GM21447 (cell line): ENCODE results near the gene TDRKH.
"Not testable (repeated sequence)": the region's sequence is repeated elsewhere in the genome, so short reads cannot be mapped to it uniquely, and the experiment has no call there.

Source experiments
- ATAC-seq: cut with Tn5 transposase; IDR thresholded peaks from one replicate; pipeline ENCODE4 v1.9.1; 2021; ENCODE audit not compliant: unreplicated experiment

TDRKH gene

DNA sequence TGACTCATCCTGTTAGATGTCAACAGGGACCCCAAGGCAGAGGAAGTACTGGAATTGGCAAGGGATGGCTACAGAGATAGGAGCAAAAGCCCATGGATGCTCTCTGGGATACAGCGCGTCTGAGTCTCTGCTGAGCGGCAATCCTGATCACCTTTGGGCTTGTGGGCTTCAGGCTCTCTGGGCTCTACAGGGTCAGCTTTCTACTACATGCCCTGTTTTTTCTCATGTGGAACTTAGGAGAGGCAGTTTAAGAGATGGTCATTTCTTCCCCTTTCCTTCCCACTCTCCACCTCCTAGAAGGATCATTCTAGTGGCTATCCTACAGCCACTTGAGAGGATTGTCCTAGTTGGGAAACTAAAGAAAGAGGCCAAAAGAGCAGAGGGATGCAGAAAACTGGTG, 13.6 kb upstream of the TDRKH start:
- no peak for ATAC-seq

DNA sequence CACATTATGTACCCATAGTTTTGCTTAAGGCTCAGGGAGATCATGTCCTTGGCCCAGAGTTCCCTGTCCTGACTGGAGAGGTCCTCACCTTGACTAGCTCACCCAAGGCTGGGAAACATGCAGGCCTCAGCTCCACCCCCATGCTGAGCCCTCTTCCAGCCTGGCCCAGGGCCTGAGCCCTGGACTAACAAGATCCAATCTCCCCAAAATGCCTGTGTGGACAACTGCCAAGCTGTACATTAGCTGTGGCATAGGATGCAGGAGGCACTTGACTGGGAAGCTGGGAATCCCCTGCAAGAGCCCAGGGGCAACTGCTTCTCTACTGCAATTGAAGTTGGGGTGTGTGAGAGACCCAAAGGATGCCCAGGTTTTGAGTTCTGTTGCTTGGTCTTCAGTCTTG, 12.9 kb upstream of the TDRKH start:
- ATAC-seq: no peak

DNA sequence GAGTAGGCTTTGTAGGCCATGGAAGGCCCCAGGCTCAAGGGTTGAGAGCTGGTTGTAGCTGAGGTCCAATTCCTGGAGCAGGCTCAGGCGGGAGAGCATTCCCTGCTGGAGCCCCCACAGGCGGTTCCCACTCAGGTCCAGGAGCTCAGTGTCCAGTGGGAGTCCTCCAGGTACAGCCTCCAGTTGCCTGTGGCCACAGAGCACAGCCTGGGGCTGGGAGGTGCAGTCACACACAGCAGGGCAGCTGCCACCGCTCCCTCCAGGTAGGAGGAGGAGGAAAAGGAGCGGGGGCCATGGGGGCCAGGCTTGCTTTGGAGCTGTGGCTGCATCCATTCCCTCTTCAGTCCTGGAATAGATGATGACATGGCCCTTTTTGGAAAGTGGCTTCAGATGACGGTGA, 12.1 kb upstream of the TDRKH start:
- no peak for ATAC-seq

DNA sequence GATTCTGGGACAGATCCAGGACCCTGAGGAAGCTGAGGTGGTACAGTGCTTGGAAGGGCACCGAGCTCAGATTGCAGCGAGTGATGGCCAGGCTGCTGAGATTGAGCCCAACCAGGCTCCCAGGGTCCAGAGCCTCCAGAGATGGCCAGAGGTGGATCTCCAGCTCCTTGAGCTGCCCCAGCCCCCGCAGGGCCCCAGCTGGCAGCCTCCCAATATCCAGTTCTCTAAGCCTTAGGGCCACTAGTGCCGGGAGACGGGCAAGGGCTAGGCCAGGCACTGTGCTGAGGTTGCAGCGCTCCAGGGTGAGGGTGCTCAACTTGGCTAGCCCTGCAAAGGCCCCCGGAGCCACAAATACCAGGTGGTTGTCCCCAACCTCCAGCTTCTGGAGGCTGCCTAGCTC, 11.5 kb upstream of the TDRKH start:
- ATAC-seq: no peak

DNA sequence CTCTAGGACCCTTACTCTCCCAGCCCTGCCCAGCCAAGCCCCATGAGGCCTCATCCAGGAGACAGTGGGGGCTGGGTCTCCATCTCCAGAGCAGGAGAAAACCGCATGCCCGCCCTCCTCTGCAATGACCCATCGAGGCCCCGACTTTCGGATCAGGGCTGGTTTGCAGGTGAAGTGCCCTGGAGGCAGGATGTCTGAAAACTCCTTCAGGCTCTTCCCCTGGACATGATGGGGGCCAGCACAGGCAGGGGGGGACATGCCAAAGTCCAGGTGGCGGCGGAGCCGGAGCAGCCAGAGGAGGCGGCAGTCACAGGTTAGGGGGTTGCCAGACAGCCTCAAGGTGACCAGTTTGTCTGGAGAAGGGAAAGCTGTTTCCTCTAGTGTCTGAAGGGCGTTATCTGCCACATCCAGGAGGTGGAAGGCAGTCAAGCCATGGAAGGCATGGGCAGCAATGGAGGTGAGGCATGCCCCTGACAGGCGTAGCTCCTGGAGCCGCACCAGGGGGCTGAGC, 11.1 kb upstream of the TDRKH start:
- no peak for ATAC-seq

DNA sequence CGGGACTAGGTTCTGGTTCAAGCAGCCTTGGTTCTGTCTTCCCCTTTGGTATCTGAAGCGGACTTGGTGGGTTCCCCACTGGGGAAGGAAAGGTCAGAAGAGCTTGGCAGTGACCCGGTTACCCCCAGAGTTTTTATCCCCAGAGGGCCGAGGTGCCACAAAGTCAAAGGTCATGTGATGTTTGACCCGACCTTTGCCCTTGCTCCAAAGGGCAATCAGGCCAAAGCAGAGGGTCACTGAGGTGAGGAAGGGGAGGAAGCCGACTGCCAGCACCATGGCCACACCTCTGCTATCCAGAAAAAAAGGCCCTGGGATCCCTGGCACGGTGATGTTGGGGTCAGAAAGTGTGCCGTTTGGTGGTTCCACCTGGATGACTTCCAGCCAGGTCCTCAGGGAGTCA, 10.5 kb upstream of the TDRKH start:
- no peak for ATAC-seq

DNA sequence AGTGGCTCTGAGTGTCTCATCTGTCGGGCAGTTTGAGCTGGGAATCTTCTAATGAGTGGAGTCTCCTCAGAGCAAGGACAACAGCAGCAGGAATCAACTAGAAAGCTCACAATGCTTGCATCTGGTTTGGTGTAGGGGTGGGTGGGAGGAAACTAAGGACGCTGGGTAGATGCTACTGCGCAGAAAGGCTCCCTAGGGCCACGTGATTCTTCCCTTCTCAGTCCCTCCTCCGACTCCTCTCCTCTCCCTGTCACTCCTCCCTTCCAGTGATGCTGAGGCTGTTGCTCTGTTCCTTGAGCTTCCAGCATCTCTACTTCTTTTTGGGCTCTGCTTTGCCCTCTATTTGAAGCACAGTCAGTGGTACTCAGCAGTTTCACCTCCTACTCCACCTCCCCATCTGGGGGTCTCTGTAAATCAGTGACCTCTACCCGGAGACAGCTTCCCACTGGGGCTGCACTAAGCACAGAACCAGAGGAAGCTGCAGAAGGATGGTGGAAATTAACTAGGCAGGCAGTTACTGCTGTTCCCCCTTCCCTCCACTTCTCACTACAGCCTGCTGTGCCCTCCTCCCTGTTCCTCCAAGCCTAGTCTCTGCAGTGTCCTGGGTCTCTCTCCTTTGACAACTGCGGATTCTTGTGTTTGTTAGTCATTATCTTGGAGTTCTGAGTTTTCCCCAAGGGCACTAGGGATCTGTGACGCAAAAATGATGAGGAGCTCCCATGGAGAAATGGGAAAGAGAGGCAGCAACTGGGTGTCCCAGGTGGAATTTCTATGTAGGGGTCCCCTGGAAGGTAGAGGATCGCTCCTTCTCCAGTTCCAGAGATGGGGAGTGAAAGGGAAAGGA, 9.1 kb upstream of the TDRKH start:
- no peak for ATAC-seq

DNA sequence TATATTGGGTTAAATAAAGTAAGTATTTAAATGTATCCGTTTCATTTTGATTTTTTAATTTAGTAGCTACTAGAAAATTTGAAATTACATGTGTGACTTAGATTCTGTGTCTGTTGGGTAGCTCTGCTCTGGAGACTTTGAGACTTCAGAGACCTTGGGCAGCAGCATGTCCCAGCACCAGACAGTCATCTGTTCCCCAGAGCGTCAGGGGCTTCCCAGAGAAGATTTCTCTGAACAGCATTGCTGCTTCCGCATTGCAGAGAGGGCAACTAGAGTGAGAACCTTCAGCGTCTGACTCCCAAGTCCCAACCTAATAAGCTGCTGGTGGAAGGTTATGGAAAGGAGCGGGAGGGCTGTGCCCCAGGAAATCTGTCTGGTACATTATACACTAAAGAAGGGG, 8.3 kb upstream of the TDRKH start:
- no peak for ATAC-seq

DNA sequence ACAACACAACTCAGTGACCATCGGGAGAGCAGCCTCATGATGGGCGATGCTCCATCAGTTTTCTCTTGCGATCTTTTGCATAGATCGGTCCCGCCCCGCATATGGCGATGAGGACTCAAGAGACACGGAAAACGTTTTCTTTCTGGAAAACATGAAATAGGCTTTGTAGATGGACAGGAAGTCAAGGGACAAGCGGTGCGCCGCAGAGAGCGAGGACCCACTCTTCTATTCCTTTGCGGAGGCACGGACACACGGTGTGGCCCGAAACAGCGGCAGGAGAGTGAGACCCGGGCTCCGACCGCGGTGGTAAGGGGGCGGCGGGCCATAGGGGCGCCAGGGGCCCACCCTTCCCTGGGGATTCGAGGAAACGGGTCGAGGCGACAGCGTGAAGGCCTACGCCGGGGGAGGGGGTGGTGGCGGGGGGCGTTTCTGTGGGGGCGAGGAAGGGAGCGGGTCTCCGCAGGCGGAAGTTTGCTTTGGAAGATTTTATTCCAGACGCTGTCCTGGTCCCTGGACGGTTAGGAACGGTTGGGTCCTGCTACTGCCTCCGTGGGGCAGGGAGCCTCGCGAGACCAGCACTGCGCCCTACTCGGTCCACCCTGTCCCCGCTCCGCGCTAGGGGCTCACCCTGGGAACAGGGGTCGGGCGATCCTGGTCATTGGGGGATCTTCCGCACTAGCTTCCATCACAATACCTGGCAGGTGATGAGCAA, 796 bp upstream of the TDRKH start:
- ATAC-seq: no peak

DNA sequence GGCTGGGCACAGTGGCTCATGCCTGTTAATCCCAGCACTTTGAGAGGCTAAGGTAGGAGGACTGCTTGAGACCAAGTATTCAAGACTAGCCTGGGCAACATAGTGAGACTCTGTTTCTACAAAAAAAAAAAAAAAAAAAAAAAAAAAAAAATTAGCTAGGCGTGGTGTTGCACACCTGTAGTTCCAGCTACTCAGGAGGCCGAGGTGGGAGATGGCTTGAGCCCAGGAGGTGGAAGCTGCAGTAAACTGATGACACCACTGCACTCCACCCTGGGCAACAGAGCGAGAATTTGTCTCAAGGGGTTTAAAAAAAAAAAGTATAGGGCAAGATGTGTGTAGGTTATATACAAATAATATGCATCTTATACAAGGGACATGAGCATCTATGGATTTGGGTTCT, 2.6 kb downstream of the TDRKH start:
- ATAC-seq: no peak

DNA sequence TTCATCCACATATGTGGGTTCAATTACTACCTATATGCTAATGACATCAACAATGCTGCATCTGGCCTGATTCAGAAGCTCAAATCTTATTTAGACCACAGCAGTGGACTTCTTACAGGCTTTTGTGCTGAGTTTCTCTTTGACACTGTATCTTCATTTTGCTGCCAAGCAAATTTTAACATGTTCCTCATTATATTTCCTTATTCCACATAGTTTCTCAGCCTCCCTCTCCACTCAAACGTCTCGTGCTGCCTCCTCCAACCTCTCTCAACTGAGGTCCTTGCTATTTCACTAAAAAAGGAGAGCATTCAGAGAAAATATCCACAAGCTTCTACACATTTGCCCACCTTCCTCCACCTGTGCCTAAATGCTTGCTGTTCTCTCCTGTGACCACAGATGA, 6.5 kb downstream of the TDRKH start:
- ATAC-seq: no peak

DNA sequence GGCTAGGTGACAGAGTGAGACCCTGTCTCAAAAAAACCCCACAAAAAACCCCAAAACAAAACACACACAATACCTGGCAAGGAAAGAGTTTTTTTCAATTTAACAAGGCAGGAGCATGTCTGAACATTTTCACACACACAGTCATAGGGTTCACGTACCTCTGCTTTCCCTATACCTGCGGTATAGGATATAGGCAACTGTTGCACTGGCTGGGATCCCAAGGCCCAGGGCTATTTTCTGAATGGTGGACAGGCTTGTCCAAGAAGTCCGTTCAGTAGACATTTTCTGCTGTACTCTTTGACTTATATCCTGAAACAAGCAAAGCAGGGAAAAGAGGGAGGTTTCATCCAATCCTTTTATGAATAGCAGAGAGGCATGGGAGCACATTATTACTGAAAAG, 7.6 kb downstream of the TDRKH start:
- no peak for ATAC-seq

DNA sequence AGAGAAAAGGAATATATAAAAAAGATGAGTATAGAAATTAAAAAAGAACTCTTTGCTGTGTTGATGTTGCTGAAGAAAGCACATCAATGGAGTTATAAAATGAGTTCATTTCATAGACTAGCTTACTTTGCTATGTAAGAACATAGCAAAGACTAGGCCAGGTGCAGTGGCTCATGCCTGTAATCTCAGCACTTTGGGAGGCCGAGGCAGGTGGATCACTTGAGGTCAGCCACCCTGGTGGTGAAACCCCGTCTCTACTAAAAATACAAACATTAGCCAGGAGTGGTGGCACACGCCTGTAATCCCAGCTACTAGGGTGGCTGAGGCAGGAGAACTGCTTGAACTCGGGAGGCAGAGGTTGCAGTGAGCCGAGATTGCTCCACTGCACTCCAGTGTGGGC, 8.3 kb downstream of the TDRKH start:
- ATAC-seq: not testable (repeated sequence)

DNA sequence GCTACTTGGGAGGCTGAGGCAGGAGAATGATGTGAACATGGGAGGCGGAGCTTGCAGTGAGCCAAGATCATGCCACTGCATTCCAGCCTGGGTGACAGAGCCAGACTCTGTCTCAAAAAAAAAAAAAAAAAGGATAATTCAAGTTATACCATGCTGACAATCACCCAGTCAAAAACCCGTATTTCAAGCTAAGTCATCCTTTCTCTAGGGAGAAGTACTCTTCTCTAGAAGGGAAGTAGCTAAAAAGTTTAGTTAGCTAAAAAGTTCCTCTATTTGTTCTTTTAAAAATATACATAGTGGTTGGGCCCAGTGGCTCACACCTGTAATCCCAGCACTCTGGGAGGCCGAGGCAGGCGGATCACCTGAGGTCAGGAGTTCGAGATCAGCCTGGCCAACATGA, 9.6 kb downstream of the TDRKH start:
- not testable (repeated sequence) for ATAC-seq

DNA sequence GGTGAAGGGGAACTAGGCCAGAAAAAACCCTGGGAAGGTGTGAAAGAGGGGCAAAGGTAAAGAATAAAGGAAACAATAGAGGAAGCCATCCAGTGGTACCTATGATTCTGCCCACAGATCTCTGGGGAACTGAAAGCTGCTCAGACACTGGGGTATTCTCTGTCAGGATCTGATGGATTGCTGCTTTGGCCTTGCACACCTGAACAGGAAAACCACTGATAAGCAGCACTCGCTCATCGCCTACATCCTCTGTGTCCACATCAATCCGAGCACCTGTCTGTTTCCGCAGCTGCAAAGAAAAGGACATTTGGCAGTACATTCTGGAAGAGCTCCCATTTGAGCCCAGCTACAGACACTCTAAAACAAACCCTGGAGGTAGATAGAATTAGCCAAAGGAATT, 10.4 kb downstream of the TDRKH start:
- no peak for ATAC-seq

DNA sequence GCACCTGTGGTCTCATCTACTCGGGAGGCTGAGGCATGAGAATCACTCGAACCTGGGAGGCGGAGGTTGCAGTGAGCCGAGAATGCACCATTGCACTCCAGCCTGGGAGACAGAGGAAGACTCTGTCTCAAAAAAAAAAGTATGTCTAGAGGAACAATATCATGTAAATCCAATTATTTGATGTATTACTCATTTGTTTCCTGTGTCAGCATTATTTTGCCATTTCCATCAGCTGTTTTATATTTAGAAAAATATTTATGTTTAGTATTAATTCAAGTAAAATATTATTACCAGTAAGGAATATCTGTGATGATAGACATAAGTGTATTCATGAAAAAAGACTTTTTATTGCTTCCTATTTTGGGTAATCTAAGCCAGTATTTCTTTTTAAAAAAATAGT, 13.0 kb downstream of the TDRKH start:
- ATAC-seq: no peak

DNA sequence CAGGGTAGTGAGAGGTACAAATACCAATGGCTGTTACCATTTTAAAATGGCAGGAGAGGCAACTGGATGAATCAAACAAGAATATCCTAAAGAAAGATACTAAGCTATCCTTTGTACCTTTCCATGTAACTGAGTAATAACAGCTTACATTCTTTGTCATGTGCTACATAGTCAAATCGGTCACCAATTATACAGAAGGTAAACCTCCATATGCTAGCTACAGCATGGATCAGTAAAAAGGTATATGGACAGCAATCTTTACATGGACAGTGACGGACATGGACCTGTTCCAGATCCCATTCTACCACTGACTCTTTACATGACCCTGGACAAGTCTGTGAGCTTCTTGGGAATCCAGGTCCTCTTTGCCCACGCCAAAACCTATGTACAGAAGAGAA, 13.6 kb downstream of the TDRKH start:
- no peak for ATAC-seq

DNA sequence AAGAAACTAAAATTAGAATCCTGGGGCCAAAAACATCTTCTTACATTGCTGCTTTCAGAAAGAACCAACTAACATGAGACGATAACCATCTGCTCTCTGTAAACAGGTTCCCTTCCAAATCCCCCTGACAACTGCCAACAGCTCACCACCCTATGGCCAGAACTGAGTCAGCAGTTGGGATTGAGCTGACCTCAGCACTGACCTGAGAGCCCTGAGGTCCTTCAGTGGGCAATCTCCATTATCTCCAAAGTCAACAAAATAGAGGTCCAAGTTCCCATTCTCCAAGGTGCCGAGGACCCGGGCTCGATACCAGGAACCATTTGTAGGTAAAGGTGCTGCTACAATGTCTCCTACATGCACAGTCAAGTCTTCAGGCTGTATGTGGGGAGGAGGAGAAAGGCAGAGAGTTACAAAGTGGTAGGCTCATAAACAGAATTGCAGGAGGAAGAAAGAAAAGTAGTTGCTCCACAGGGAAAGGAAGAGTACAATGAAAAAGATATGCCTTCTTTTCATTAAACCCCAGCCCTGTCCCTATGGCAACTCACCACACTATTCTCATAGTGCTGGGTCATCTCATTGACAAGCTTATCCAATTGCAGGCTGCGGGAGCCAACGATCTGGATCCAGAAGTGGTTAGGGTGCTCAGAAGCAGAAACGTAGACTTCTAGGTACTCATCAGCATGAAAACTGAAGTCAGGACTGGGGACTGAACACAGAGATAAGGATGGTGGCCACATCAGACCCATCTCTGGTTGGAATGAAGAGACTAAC, 14.2 kb downstream of the TDRKH start:
- no peak for ATAC-seq

DNA sequence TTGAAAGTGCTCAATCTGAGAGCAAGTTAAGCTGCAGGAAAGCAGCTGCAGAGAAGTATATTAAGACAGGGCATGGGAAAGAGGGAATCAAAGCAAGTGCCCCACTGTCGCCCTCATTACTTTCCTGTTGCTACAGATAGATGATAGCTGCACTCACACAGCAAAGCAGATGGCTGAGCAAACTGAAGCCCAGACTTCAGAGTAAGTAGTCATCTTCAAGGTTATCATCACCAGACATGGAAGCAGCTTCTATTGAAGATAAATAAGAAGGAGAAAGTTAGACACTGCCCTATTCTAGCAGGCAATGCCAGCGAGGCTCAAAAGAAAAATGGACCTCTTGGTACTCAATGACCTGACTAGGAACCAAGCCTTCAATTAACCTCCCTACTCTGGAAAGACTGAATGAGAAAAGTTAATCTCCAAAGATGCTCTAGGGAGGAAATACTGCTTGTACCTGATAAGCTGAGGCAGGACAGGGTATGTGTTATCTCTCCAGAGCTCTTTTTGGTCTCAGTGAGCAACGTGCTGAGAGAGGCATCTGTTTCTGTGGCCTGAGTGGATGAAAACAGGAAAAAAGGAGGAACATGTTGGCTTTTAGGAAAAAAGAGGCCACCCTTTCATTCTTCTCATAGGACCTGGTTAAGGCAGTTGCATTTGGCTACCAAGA, 15.9 kb downstream of the TDRKH start:
- ATAC-seq: no peak

DNA sequence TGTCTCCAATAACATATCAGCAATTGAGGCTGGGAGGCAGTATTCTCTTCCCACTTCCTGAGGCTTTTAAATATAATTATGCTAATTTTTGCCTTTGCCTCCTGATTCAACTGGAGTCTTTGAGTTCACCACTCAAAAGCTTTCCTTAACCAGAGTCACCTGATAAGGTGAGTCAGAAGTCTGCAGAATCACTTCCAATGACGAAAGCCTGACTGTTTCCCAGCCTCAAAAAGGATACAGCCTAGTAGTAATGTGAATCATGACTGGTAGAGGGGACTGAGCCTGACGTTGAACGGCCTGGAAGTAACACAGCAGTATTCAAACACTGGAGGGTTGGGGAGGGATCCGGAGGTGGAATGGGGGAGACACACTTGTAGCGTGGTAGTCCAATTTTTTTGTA, 16.6 kb downstream of the TDRKH start:
- no peak for ATAC-seq

DNA sequence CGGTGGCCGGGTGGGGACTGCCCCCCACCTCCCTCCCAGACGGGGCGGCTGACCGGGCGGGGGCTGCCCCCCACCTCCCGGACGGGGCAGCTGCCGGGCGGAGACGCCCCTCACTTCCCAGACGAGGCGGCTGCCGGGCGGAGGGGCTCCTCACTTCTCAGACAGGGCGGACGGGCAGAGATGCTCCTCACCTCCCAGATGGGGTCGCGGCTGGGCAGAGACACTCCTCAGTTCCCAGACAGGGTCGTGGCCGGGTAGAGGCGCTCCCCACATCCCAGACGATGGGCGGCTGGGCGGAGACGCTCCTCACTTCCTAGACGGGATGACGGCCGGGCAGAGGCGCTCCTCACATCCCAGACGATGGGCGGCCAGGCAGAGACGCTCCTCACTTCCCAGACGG, 21.0 kb downstream of the TDRKH start:
- not testable (repeated sequence) for ATAC-seq
